Activated CD4-positive, CD25-positive, alpha-beta regulatory T cell treated with anti-CD3 and anti-CD28 coated beads, Interleukin-2, amount 50 U/mL, for 72 hours (primary cell): ENCODE measurements around the gene PSMB10.
A peak's percentile ranks its signal among the peaks of the same experiment; 100 is the strongest.
"Not testable (repeated sequence)": the region's sequence is repeated elsewhere in the genome, so short reads cannot be mapped to it uniquely, and the experiment has no call there.

Source experiments
- DNase-seq: peaks from one replicate; pipeline ENCODE4 v3.0.0; 2021

Gene PSMB10

DNA sequence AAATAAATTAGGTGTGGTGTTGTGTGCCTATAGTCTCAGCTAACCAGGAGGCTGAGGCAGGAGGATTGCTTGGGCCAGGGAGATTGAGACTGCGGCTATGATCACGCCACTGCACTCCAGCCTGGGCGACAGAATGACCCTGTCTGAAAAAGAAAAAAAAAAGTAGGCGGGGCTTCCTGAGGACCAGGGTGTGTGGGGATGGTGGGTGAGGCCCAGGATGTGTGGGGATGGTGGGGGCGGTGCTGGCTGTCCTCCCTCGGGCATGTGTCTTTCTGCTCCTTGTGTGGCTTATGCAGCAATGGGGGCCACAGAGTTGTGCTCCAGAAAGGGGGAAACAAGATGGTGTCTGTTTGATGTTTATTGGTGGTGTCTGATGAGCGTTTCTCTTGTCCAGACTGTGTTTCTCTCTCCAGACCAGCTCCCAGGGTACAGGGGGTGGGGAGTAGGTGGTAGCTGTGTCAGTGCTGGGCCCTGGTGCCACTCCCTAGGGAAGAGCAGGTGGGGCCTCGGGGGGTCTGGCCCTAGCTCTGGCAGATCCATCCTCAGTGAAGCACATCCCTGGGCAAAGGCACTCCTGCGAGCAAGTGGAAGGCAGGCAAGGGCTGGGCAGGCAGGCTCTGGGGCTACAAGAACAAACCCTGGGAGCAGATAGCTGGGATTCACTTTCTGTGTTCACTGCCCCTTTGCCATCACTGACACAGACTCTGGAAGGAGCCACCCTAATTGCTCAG, 5.0 kb upstream of the PSMB10 start:
- no peak for DNase-seq

DNA sequence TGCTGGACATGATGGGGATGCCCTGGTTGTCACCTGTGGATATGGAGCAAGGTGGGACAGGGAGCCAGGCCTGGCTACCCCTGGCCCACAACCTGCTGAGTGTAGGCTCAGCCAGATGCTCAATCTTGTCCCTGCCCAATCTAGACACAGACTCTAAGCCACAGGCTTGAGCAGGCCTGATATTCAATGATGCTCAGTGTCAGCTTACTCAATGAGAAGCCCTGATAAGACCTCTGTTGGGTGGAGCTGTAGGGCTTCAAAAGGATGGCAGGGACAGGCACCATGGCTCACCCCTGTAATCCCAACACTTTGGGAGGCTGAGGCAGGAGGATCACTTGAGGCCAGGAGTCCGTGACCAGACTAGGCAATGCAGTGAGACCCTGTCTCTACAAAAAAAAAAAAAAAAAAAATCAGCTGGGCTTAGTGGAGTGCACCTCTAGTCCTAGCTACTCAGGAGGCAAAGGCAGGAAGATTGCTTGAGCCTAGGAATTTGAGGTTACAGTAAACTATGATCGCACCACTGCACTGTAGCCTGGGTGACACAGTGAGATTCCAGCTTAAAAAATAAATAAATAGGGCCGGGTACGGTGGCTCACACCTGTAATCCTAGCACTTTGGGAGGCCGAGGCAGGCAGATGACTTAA, 3.9 kb upstream of the PSMB10 start:
- DNase-seq, result no peak

DNA sequence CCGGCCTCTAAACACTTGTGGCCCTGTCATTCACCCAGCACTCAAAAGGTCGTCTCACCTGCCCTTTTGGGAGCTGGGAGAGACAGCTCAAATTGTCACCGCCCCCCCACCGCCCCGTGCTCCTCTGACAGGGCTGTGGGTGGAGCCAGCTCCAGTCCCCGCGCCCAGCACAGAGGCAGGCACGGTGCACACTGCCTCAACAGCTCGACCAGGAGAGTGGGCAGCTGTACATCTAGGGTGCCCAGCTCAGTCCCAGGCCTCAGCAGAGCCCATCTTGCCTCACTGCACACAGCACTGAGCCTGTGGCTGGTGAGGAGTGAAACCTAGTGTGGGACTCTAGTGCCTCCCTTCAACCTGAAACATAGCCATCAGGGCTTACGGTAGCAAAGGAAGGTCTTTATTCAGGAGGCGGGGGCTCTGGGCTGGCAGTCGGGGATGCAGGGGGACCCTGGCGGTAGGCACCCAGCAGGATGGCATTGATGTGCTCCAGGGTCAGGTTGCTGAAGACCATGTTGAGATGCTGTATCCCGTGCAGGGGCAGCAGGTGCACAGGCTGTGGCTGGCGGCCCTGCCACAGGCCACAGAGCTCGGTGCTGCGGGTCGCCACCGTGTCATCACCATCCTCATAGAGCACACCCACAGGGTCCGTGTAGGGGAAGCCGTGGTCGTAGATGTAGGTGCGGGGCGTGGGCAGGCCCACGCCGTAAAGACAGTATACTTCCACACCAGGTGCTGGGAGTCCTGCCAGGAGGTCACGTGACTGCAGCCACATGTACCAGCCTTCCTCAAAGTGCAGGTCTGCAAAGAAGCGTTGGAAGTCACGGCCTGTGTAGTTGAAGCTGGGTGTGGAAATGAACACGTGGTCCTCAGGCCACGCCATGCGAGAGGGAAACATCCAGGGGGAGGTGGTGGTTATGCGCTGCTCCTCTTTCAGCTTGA, 3.1 kb upstream of the PSMB10 start:
- DNase-seq, result no peak

DNA sequence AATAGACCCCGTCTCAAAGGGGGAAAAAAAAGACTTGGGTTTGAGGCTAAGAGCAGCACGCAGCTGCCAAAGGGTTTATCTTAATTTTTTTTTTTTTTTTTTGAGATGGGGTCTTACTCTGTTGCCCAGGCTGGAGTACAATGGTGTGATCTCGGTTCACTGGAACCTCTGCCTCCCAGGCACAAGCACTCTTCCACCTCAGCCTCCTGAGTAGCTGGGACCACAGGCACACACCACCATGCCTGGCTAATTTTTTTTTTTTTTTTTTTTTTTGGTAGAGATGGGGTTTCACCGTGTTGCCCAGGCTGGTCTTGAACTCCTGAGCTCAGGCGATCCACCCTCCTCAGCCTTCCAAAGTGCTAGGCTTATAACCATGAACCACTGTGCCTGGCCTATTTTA, 1.1 kb upstream of the PSMB10 start:
- not testable (repeated sequence) for DNase-seq

DNA sequence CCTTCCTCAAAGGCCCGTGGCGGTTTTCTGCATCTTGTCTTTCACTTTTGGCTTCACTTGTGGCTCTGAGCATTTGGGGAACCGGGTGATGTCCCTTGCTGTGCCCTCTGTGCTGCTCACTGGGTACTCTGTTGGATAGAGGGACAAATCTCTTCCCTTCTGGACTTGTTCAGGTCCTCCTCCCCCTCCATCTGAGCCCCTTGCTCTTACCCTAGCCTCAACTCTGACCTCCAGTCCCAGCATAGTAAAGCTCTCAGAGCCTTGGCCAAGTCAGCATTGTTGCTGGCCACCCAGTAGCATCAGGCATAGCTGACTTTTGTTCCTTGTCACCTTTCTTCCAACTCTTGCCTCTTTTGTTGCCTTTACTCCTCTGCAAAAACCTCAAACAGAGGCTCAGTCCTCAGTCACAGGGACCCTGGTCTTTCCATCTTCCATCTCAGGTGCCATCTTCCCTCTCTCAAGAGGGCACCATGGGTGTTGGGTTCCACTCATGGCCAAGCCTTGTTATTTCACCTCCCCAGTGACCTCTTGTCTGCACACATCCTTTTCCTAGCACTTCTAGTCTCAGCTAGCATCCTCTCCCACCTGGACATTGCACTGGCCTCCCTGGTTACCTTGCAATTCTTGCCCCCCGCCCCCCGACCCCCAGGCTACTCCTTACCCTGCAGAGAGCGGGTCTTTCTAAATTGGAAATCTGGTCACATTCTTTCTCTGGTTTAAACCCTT, 393 bp upstream of the PSMB10 start:
- DNase-seq, result no peak

DNA sequence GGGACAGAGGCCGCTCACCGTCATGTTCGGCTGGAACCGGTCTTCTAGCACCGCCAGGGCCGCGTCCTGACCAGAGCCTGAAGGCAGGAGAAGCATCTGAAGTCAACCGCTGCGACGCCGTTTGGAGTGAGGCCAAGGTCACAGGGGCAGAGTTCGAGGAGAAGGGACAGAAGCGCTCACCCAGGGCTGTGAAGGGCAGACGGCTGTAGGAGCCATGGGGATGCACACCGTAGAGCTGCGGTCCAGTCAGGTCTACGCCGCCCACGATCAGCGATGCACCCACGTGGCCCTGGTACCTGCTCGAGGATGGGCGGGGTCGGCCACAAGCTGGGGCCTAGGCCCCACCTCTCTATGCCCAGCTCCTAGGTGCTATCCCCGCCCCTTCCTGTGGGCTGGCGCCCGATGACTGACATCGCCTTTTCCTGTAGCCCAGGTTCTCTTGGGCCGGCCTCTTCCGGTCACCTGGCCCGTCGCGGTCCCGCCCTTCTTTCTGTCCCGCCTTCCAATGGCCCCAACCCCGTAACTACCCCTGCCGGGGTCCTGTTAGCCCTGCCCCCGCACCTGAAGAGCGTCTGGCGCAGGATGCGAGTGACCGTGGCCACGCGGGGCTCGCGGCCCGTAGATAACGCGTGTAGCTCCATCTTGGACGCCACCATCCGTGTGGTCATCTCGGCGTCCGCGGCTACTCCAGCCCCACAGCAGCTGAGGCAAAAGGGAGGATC, 1.1 kb downstream of the PSMB10 start:
- peak; percentile 92 for DNase-seq

DNA sequence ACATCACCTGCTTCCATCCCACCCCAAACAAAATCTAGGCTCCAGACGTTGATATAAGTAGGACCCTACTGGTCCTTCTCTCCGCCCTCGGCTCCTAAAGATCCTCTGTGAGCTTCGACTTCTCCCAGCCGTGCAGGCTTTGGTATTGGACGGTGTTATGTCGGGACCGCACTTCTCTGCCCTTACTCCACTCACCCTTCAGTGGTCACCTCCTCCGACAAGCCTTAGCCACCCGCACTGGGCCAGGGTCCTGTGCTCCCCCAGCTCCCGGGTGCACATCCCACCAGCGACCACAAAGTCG, 1.6 kb downstream of the PSMB10 start:
- no peak for DNase-seq

DNA sequence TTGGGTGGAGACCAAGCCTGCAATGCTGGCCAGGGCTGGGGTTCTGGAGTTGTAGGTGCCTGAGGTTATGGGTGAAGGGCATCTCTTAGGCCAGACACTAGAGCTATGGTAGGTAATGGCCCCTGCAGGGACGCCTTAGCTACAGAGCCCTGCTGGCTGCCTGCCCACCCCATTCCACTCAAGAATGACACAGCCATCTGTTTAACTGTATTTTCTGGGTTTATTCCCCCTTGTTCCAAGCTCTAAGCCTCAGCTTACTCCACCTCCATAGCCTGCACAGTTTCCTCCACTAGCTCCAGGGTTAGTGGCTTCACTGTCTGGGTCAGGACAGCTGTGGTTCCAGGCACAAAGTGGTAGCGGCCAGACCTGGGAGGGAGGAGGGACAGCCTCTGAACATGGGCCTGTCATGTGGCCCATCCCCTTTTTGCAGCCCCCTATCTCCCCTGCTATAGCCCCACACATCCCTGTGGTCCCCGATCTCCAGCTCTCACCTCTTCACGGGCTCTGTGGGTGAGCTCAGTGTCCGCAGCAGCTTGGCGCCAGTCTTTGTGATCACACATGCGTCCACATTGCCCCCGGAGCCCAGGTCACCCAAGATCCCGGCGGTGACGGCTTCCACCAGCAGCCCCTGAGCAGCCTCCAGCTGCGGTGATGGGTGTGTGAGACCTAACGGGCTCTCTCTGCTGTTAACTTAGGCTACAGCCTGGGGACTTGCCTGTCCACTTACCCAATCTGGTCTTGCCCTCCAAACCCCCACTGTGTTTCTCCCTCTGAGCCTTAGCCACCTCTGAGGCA, 2.1 kb downstream of the PSMB10 start:
- no peak for DNase-seq

DNA sequence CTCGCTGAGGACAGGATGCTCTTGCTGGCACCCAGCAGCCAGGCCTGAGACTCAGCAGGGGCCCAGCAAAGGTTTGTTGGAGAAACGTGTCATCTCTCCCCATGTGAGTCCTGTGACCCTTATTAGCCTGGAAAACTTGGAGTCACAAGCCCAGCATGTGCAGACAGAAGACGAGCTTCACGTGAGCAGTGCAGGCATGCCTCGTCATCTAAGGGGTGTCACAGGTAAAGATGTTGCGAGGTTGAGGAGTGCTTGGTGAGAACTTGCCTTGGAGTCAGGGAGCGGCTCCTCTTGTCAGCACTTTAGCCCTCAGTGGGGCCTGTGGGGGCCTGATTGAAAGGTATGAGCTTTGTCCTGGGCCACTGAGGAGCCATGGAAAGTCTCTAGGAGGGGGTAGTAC, 2.8 kb downstream of the PSMB10 start:
- no peak for DNase-seq

DNA sequence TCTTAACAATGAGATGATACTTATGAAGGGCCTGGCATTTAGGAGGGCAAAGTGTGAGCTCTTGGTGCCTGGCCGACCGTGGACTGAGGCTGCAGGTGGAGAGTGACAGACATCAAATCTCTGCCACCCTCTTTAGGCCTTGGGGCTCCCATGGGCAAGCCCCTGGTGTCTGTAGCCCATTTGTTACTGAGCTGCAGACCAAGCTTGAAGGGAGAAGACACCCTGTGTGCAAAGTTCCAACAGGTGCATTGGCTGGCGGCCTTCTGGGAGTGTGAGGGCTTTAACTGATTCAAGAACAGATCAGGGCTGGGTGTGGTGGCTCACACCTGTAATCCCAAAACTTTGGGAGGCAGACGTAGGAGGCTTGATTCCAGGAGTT, 4.2 kb downstream of the PSMB10 start:
- DNase-seq, result no peak

DNA sequence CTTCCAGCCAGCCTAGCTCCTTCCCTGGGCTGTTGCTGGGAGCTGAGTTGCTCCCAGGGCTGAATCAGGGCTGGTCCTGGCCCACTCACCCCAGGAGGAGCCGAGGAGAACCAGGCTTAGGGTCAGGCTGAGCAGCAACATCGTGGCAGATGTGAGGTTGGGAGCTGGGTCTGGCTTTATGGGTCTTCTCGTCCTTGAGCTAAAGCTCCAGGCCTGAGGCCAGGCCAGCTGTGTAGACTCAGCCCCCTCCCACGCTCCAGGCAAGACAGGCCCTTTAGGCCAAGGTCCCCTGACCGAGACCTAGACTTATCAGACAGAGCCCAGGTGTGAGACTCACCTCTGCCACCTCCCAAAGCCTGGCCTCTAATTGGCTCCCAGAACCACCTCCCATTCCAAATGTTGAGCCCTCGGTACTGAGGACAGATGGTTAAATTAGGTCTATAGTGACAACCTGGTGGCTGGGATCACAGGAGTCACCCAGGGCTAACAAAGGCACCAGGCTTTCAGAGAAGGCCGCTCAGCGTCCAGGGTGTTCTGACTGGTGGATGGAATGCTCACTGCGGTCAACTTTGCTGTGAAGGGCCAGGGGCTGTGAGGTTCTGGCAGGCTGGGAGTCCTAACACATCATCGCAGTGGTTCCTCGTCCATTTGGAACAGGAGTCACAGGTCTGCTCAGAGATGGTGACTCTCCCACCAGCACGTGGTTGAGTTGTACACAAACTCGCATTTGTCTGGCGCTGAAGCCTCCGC, 4.8 kb downstream of the PSMB10 start, which contains the start of gene CTRL:
CTRL (minus strand) TSS at position 151 of the 750 bp plus-strand sequence; CDS start at position 141, 10 bp downstream.
- DNase-seq, result no peak

DNA sequence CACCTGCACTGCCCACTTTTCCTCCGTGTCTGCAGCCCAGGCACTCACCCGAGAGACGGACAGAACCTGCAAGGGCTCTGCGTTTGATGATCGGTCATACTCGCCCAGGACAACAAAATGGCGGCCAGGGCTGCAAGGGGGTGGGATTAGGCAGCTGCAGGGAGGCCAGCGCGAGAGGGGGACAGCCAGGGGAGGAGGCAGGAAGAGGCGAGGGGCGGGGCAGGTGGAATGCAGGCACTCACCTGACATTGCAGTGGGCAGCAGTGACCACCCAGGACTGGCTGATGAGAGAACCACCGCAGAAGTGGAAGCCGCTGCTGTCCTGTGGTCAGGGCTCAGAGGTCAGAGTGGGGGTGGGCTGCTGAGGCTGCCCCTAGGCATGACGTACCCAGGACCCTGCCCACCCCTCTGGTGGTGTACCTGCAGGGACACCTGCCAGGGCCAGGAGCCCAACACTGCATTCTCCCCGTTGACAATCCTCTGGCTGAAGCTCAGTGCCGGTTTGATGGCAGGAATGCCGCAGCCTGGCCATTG, 5.9 kb downstream of the PSMB10 start:
- DNase-seq, result no peak

DNA sequence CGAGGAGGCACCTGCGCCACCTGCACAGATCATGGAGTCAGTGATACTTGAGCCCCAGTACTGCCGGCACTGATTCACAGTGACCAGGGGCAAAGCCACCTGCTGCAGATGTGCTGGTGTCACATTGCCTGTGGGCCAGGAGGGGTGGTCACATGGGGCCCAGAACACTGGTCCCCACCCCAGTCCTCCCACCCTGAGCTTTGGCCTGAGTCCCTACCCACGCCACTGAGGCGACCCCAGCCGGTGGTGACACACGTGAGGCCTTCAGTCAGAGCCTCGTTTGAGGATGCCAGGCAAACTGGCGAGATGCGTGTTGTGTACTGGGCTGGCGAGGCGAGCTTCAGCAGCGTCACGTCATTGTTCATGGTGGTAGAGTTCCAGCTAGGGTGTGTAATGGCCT, 6.5 kb downstream of the PSMB10 start:
- no peak for DNase-seq

DNA sequence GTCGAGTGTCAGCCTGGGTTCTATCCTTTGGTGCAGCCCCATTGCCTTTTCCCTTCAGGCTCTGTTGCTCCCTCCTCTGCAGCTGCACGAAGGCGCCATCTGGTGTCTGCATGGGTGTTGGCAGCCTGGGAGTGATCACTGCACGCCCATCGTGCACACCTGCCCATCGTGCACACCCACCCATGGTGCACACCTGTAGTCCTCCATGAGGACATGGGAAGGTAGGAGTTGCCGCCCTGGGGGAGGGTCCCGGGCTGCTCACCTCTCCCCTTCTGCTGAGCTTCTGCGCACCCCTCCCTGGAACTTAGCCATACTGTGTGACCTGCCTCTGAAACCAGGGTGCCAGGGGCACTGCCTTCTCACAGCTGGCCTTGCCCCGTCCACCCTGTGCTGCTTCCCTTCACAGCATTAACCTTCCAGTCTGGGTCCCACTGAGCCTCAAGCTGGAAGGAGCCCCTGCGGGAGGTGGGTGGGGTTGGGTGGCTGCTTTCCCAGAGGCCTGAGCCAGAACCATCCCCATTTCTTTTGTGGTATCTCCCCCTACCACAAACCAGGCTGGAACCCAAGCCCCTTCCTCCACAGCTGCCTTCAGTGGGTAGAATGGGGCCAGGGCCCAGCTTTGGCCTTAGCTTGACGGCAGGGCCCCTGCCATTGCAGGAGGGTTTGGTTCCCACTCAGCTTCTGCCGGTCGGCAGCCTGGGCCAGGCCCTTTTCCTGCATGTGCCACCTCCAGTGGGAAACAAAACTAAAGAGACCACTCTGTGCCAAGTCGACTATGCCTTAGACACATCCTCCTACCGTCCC, 7.9 kb downstream of the PSMB10 start:
- peak; percentile 73 for DNase-seq

DNA sequence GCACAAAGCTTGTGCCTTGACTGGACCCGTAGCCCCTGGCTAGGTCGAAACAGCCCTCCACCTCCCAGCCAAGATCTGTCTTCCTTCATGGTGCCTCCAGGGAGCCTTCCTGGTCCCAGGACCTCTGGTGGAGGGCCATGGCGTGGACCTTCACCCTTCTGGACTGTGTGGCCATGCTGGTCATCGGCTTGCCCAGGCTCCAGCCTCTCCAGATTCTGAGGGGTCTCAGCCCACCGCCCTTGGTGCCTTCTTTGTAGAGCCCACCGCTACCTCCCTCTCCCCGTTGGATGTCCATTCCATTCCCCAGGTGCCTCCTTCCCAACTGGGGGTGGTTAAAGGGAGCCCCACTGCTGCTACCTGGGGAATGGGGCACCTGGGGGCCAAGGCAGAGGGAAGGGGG, 8.5 kb downstream of the PSMB10 start:
- DNase-seq, result no peak

DNA sequence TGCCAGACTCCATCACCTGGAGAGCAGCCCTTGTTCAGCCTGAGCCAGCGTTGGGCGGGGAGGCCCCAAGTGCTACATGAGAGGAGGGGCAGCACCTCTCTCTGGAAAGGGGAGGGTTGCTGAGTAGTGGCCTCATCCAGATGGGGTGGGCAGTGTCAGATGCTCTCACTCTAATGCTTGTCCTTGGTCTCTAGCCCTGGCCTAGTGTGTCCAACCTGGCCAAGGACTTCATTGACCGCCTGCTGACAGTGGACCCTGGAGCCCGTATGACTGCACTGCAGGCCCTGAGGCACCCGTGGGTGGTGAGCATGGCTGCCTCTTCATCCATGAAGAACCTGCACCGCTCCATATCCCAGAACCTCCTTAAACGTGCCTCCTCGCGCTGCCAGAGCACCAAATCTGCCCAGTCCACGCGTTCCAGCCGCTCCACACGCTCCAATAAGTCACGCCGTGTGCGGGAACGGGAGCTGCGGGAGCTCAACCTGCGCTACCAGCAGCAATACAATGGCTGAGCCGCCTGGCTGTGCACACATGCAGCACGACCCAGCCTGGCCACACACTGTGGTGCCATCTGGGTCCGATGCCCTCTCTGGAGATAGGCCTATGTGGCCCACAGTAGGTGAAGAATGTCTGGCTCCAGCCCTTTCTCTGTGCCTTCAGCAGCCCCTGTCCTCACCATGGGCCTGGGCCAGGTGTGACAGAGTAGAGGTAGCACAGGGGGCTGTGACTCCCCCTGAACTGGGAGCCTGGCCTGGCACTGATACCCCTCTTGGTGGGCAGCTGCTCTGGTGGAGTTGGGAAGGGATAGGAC, 9.3 kb downstream of the PSMB10 start:
- no peak for DNase-seq

DNA sequence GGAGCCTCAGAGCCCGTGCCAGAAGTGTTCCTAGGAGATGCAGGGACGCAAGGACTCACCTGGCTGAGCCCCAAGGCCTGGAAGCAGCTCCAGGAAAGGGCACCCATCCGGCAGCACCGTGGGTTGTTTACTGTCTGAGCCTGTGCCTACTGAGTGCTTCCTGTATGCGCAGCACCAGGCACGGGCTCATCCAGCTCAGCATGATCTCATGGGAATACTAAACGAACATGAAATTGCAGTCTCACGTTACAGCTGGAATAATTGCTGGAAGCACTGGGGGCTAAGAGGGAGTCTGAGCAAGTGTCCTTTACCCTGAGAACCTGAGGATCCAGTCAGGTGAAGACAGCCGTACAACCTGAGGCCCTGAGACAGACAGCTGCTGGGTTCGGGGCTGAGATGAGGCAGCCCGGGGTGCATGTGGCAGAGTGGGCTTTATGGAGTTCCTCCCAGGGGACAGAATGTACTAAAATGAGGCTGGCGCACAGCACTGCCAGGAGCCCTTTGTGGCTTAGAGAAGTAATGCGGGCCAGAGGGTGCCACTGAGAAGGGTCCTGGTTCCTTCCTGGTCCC, 10.4 kb downstream of the PSMB10 start:
- no peak for DNase-seq

DNA sequence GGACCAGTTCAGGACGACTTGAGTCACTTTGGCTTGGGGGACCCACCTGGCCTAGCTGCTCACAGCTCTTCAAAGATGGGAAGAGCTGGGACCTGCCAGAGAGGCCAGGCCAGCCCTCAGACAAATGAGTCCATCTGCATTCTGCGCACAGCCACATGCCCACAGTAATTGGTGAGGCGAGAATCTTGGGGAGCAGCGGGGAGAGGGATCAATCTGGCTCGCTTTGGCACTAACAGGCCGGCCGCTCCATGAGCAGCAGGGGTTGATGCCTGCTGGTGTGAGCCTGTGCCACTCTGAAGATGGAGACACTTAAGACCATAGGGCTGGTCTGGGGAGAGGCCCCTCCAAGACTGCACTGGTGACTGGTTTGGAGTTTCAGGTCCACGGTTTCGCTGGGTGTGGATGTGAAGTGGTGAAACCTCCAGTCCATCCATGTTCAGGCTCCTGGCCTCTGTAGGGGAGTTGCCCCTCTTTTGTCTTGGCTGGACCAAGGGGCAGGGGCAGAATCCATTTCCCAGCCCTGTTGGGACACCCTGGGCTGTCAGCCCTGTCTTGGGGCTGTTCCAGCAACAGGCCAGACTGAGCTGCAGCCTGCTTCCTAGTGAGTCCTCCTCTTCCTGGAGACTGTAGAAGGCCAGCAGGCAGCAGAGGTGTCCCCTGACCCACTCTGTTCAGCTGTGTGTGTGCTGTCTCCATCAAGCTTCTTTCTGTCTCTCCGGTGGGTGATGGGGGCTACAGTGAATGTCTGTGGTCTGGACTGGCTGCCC, 12.3 kb downstream of the PSMB10 start:
- no peak for DNase-seq
